ENCODE results near the gene CERKL. TPM values are rescaled to one million over a fixed set of nuclear protein-coding genes. Genes with fewer than 3 reads are reported as not detected.

The CERKL gene
- total and polyA plus RNA-seq, 4 donors: 1.3 to 12.0 (median 2.5) TPM

- Histone ChIP-seq H3K4me1 (ENCODE audit: control insufficient read depth in 5 of 5, insufficient read depth in 5 of 5, low read length in 5 of 5) (no peaks in the 10 kb centered on the region), H3K27ac (ENCODE audit: low read depth in 1 of 2, low read length in 1 of 2) (no peak overlapping the region), H3K36me3 (ENCODE audit: control insufficient read depth in 4 of 4, insufficient read depth in 4 of 4, low read length in 4 of 4) (no peaks in the 10 kb centered on the region), H3K4me3 (no peak overlapping the region), H3K27me3 (ENCODE audit: control insufficient read depth in 3 of 3, insufficient read depth in 3 of 3, low read length in 2 of 3) (peaks cover 4 to 29% (median 7%) of the 10 kb centered on the region in 3 donors), H3K9ac (ENCODE audit: insufficient read depth in 1 of 2, low read length in 2 of 2) (no peak overlapping the region), H3K9me3 (ENCODE audit: control insufficient read depth in 4 of 4, insufficient read depth in 3 of 4, low read length in 3 of 4) (peaks cover 0 to 6% (median 0%) of the 10 kb centered on the region in 4 donors)
- WGBS, 2 donors: 33 to 47% methylated on average over 2 of the region's 2 CpGs
- TF ChIP-seq CTCF (IDR thresholded peaks at IDR 0.05; ENCODE audit: control extremely low read depth, extremely low read depth): no peak
- ATAC-seq (ENCODE audit: insufficient read depth, low FRiP score) (no peak), DNase-seq (no peak)
Measured at GRCh38 chr2:181673173-181673572, 16.3 kb upstream of the CERKL start.

GRCh38 chr2:181672255-181673008 lies 15.5 kb upstream of the CERKL start:
- no peaks in the 10 kb centered on the region for H3K9me3 ChIP-seq (ENCODE audit: control insufficient read depth in 4 of 4, insufficient read depth in 3 of 4, low read length in 3 of 4)
- no peak for TF ChIP-seq CTCF (IDR thresholded peaks at IDR 0.05; ENCODE audit: control extremely low read depth, extremely low read depth)
- no peak for DNase-seq
- no peak overlapping the region for H3K9ac ChIP-seq (ENCODE audit: insufficient read depth in 1 of 2, low read length in 2 of 2)
- H3K27me3 ChIP-seq (ENCODE audit: control insufficient read depth in 3 of 3, insufficient read depth in 3 of 3, low read length in 2 of 3): peaks cover 0 to 23% (median 7%) of the 10 kb centered on the region in 3 donors
- no peak overlapping the region for H3K4me3 ChIP-seq
- no peak overlapping the region for H3K27ac ChIP-seq (ENCODE audit: low read depth in 1 of 2, low read length in 1 of 2)
- ATAC-seq (ENCODE audit: insufficient read depth, low FRiP score): no peak
- H3K36me3 ChIP-seq (ENCODE audit: control insufficient read depth in 4 of 4, insufficient read depth in 4 of 4, low read length in 4 of 4): no peaks in the 10 kb centered on the region
- H3K4me1 ChIP-seq (ENCODE audit: control insufficient read depth in 5 of 5, insufficient read depth in 5 of 5, low read length in 5 of 5): no peaks in the 10 kb centered on the region

- no peak overlapping the region for H3K27ac ChIP-seq (ENCODE audit: low read depth in 1 of 2, low read length in 1 of 2)
- DNase-seq (no peak), ATAC-seq (ENCODE audit: insufficient read depth, low FRiP score) (no peak)
- H3K36me3 ChIP-seq (ENCODE audit: control insufficient read depth in 4 of 4, insufficient read depth in 4 of 4, low read length in 4 of 4): no peaks in the 10 kb centered on the region
- 88 to 97% methylated on average over 1 of the region's 1 CpG for WGBS, 2 donors
- H3K9ac ChIP-seq (ENCODE audit: insufficient read depth in 1 of 2, low read length in 2 of 2): no peak overlapping the region
- H3K4me3 ChIP-seq: no peak overlapping the region
- H3K9me3 ChIP-seq (ENCODE audit: control insufficient read depth in 4 of 4, insufficient read depth in 3 of 4, low read length in 3 of 4): peaks cover 0 to 9% (median 2%) of the 10 kb centered on the region in 4 donors
- TF ChIP-seq CTCF (IDR thresholded peaks at IDR 0.05; ENCODE audit: control extremely low read depth, extremely low read depth): no peak
- no peaks in the 10 kb centered on the region for H3K4me1 ChIP-seq (ENCODE audit: control insufficient read depth in 5 of 5, insufficient read depth in 5 of 5, low read length in 5 of 5)
- H3K27me3 ChIP-seq (ENCODE audit: control insufficient read depth in 3 of 3, insufficient read depth in 3 of 3, low read length in 2 of 3): peaks cover 0 to 22% (median 0%) of the 10 kb centered on the region in 3 donors
Measured at GRCh38 chr2:181670632-181671031, 13.7 kb upstream of the CERKL start.

All from lung (tissue), 12 donors.